Measurements from ENCODE around the gene KANTR.

GRCh38 chrX:53049127-53049517 is 44.8 kb upstream of the KANTR start:
- TF ChIP-seq CTCF (conservative IDR thresholded peaks at IDR 0.05; ENCODE audit: low read depth, low read length) (no peak), EZH2phosphoT487 (IDR thresholded peaks at IDR 0.05; ENCODE audit: borderline replicate concordance, low read length) (no peak), EZH2 (IDR thresholded peaks at IDR 0.05; ENCODE audit: low read length, unreplicated experiment) (no peak)

All from PC-3 (cell line).